ENCODE data around the gene BAHCC1.

Gene BAHCC1

DNA sequence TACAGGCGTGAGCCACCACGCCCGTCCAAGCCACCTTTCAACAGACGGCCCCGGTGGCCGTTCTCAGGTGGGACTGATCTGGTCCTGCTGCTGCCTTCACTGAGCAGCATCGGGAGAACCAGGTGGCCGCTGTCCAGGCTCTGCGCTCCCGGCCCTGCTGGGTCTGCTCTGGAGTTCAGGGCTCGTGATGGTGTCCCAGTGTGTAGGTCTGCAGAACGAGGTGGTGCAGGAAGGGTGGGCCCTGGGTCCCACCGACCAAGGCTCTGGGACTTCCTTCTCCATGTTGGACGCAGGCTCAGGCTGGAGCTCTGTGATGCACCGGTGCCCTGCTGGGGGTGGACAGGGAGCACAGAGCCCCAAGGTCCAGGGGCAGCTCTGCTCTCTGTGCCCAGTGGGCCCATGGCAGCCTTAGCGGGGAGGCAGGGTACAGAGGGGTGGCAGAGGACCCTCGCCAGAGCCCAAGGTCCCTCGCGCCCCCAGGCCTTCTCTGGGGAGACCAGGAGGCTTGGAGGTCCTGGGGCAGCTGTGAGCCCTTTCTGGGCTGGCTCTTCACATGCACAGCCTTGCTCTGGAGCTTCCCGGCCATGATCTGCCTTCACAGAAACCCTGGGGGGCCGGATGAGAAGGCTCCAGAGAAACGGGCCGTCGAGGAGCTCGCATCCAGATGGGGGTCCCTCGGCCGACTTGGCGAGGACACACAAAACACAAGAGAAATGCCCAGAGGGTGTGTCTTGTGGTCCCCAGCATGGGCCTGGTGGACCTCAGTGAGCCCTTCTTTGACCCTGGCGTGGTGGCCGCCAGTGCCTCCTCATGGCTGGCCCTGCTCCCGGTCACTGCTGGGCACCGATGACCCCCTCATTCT, 26.9 kb upstream of the BAHCC1 start:
- Histone ChIP-seq H3K36me3 (no peaks in the 10 kb centered on the region), H3K27ac (no peak overlapping the region), H3K4me2 (no peak overlapping the region), H3K27me3 (peaks cover 32% of the 10 kb centered on the region), H4K20me1 (peaks cover 36% of the 10 kb centered on the region), H3K9me3 (no peaks in the 10 kb centered on the region), H3K9ac (no peak overlapping the region), H3K4me3 (no peak overlapping the region), H3K4me1 (peaks cover 42% of the 10 kb centered on the region)
- no peak for TF ChIP-seq Cebpa-rat (IDR thresholded peaks at IDR 0.05)

DNA sequence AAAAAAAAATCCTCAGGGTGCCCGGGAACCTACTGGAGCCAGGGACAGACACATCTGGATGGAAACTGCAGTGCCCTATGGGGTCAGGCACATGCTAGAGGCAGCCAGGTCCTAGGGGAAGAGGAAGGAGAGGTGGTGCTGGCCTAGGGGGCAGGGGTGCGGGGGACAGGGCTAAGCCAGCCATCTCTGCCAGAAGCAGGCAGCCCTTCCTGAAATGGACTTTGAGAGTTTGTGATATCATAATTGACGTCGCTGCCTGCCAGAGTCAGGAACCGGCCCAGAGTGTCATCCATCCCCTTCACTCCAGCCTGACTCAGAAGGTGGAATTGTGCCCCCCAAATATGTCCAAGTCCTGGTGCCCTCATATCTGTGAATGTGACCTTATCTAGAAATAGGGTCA, 25.0 kb upstream of the BAHCC1 start:
- H3K27me3 ChIP-seq: peaks cover 21% of the 10 kb centered on the region
- no peak overlapping the region for H3K4me2 ChIP-seq
- no peak overlapping the region for H3K27ac ChIP-seq
- H3K4me1 ChIP-seq: peaks cover 23% of the 10 kb centered on the region
- H3K9ac ChIP-seq: no peak overlapping the region
- TF ChIP-seq Cebpa-rat (IDR thresholded peaks at IDR 0.05): no peak
- no peak overlapping the region for H3K4me3 ChIP-seq
- H4K20me1 ChIP-seq: peaks cover 21% of the 10 kb centered on the region
- H3K36me3 ChIP-seq: no peaks in the 10 kb centered on the region
- no peaks in the 10 kb centered on the region for H3K9me3 ChIP-seq

DNA sequence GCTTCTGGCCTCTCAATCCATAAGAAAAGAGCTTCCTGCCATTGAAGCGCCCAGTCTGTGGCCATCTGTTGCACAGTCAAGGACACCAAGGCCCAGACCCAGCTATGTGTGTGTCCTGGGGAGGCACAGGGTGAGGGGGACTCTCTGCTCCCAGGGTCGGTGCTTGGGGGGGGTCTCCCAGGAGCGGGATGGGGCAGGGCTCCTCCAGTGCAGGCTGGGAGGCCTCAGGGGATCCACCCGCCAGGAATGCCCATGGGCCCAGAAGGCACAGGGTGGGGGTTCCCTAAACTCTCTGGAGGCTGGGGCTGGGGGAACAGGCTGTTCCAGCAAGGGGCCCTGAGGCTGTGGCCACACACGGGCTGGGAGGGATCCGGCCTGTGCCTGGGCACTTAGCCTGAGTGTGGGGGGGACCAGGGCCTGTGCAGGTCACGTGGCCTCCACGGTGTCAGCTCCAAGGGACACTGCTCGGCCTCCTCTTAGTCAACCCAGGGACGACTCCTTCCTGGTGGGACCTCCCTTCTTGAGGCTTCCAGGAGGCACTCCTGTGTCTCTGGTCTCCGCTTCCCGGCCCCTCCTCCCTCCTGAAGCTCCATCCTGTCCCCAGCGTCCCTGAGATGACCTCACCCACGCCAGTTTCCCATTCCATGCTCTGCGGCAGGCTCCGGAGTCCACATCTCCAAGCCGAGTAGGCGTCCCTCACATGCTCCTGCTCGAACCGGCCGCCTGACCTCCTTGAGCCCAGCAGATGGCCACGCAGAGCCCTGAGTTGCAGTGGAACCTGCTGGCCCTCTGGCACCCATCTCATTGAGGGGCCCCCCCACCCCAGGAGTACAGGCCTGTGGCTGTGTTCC, 23.1 kb upstream of the BAHCC1 start:
- no peak for TF ChIP-seq Cebpa-rat (IDR thresholded peaks at IDR 0.05)
- no peak overlapping the region for H3K4me2 ChIP-seq

DNA sequence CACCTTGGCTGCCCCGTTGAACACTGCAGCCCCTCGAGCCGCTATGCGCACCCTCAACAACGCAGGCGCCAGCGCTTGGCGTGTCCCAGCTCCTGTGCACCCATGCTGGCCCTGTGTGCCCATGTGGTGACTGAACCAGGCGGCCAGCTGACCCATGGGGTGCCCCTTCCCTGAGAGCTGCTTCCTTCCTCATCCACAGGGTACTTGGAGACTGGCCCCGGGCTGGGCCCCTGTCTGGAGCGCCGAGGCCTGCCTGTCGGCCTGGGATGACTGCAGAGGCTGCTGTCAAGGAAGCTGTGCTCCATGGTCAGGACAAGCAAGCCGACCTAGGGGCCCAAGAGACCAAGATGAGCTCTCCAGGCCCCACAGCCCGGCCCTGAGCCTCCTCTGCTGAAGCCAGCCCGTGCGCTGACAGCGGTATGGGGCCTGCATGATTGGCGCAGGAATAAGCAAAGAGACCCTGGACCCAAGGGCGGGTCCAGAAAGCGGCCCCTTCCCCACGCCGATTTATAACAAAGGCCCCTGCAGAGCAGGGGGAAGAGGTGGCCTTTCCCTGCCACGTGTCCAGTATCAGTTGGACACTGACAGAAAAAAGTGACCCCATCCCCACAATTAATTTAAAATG, 21.6 kb upstream of the BAHCC1 start:
- H3K9me3 ChIP-seq: no peaks in the 10 kb centered on the region
- no peaks in the 10 kb centered on the region for H3K27me3 ChIP-seq
- no peak overlapping the region for H3K9ac ChIP-seq
- H3K36me3 ChIP-seq: no peaks in the 10 kb centered on the region
- H3K4me3 ChIP-seq: no peak overlapping the region
- no peak for TF ChIP-seq Cebpa-rat (IDR thresholded peaks at IDR 0.05)
- no peak overlapping the region for H3K4me2 ChIP-seq
- no peaks in the 10 kb centered on the region for H3K4me1 ChIP-seq
- no peaks in the 10 kb centered on the region for H4K20me1 ChIP-seq
- H3K27ac ChIP-seq: no peak overlapping the region

More for the DNA sequence above, 23.1 kb upstream of the BAHCC1 start:
- Histone ChIP-seq H3K4me3 (no peak overlapping the region), H3K36me3 (no peaks in the 10 kb centered on the region), H3K9ac (no peak overlapping the region), H3K9me3 (no peaks in the 10 kb centered on the region), H3K27ac (no peak overlapping the region), H4K20me1 (peaks cover 3% of the 10 kb centered on the region; the same call in 1 of the 2 replicates), H3K4me1 (peaks cover 5% of the 10 kb centered on the region), H3K27me3 (peaks cover 2% of the 10 kb centered on the region)

DNA sequence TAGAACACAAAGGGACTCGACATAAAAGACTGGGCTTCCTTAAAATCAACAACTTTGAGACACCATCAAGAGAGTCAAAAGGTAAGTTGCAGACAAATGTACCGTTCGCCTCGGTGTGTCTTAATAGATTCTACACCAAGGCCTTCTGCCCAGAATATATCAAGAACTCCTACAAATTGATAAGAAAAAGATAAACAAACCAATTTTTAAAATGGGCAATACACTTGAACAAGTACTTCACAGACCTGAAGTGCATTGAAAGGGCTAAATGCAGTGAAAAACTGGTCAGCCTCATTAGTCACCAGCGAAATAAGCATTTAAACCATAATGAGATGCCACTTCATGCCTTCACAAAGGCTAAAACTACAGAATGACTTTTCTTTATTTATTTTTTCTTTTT, 20.4 kb upstream of the BAHCC1 start:
- Histone ChIP-seq H3K4me1 (no peaks in the 10 kb centered on the region), H3K4me2 (no peak overlapping the region), H4K20me1 (no peaks in the 10 kb centered on the region), H3K9ac (no peak overlapping the region), H3K27me3 (no peaks in the 10 kb centered on the region), H3K27ac (no peak overlapping the region), H3K4me3 (no peak overlapping the region), H3K36me3 (no peaks in the 10 kb centered on the region), H3K9me3 (no peaks in the 10 kb centered on the region)
- no peak for TF ChIP-seq Cebpa-rat (IDR thresholded peaks at IDR 0.05)

DNA sequence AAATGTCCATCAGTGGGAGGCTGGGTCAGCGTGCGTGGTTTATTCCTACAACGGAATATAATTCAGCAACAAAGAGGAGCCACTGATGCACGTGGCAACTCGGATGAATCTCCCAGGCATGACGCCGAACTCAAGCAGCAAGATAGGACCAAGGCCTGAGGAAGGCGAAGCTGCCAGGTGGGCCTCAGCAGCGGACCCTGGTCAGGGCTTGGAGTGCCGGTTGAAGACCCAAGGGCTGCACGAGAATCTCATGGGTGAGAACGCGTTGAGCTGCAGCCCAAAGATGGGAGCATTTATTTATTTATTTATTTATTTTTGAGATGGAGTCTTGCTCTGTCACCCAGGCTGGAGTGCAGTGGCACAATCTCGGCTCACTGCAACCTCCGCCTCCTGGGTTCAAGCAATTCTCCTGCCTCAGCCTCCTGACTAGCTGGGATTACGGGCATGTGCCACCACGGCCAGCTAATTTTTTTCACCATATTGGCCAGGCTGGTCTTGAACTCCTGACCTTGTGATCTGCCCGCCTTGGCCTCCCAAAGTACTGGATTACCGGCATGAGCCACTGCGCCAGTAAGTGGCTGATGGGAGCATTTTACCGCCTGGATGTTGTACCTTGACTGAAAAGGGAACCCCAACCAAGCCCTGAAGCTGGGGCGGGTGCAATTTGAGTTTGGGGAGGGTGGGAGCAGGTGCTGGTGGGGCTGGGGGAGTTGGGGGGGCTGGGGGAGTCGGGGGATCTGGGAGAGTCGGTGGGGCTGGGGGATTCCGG, 18.1 kb upstream of the BAHCC1 start:
- H3K27me3 ChIP-seq: no peaks in the 10 kb centered on the region
- H3K4me2 ChIP-seq: no peak overlapping the region
- H3K27ac ChIP-seq: no peak overlapping the region

DNA sequence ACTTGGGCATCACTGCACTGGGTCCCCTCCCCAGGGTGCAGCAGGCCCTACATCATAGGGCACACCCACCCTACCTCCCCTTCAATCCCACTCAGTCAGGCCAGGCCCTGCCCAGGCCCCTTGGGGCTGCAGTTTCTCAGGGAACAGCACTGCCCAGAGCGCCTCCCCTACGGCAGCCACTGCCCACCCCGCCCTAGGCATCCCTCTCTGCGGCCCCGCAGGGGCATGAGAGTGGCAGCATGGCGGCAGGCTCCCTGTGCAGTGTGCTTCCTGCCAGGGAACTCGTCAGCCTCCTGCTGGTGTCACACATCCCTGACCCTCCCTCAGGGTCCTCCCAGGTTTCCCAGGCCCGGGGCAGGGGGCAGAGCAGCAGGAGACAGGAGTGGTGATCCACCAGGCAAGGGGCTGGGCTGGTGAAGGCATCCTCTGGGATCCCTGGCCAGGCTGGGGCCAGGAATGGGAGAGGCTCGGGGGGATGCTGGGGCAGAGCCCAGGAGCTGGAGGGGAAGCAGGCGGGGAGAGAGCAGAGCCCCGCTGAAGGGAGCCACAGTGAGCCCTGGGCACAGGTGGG, 16.2 kb upstream of the BAHCC1 start:
- Histone ChIP-seq H3K27ac (no peak overlapping the region), H3K27me3 (peaks cover 11% of the 10 kb centered on the region), H3K4me1 (no peaks in the 10 kb centered on the region), H3K9ac (no peak overlapping the region), H3K9me3 (no peaks in the 10 kb centered on the region), H3K4me3 (no peak overlapping the region), H3K36me3 (no peaks in the 10 kb centered on the region), H3K4me2 (no peak overlapping the region), H4K20me1 (no peaks in the 10 kb centered on the region)
- TF ChIP-seq Cebpa-rat (IDR thresholded peaks at IDR 0.05): no peak

More for the DNA sequence above, 18.1 kb upstream of the BAHCC1 start:
- H4K20me1 ChIP-seq: no peaks in the 10 kb centered on the region
- no peaks in the 10 kb centered on the region for H3K9me3 ChIP-seq
- H3K36me3 ChIP-seq: no peaks in the 10 kb centered on the region
- H3K4me1 ChIP-seq: no peaks in the 10 kb centered on the region
- no peak overlapping the region for H3K4me3 ChIP-seq
- TF ChIP-seq Cebpa-rat (IDR thresholded peaks at IDR 0.05): no peak
- no peak overlapping the region for H3K9ac ChIP-seq

DNA sequence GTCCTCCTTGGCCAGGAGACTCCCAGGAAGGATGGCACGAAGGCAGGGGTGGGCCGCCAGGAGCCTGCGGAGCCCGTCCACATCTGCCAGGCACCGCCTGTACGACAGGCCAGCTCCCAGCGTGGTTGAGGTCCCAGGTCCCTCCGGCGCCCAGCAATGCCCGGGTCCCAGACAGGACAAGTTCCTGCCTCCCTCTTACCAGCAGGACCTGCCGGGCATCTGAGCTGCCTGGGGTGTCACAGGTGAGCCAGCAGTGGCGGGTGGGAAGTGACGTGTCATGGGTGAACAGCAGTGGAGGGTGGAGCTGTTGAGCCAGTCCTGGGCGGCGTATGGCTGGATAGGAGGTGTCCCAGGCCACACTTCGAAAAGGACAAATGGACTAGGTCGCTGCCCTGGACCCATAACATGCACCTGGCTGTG, 15.7 kb upstream of the BAHCC1 start:
- H3K9me3 ChIP-seq: no peaks in the 10 kb centered on the region
- H3K4me2 ChIP-seq: no peak overlapping the region
- no peaks in the 10 kb centered on the region for H3K4me1 ChIP-seq
- H4K20me1 ChIP-seq: no peaks in the 10 kb centered on the region
- no peak for TF ChIP-seq Cebpa-rat (IDR thresholded peaks at IDR 0.05)
- no peak overlapping the region for H3K9ac ChIP-seq
- no peaks in the 10 kb centered on the region for H3K36me3 ChIP-seq
- no peak overlapping the region for H3K27ac ChIP-seq
- H3K27me3 ChIP-seq: peaks cover 17% of the 10 kb centered on the region
- H3K4me3 ChIP-seq: no peak overlapping the region

DNA sequence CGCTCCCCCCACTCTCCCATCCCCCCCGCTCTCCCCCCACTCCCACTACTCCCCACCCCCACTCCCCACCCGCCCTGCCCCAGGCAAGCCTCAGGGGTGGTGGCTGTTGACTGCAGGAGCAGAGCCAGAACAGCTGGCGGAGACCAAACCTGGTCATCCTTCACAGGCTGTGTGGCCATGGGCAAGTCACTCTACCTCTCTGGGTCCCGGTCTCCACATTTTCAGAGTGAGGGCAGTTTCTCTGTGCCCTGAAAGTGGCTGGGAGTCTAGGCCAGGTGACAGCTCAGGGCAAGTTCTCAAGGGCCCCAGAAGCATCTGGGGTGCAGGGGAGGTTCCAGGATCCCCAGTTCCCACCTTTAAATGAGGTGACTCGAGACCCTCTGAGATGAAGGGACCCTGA, 15.1 kb upstream of the BAHCC1 start:
- Histone ChIP-seq H3K9me3 (no peaks in the 10 kb centered on the region), H3K4me3 (no peak overlapping the region), H3K4me2 (no peak overlapping the region), H3K27ac (no peak overlapping the region), H3K36me3 (no peaks in the 10 kb centered on the region), H3K9ac (no peak overlapping the region), H4K20me1 (peaks cover 4% of the 10 kb centered on the region), H3K4me1 (no peaks in the 10 kb centered on the region), H3K27me3 (peaks cover 23% of the 10 kb centered on the region)
- no peak for TF ChIP-seq Cebpa-rat (IDR thresholded peaks at IDR 0.05)
